Activated CD4-positive, alpha-beta memory T cell treated with anti-CD3 and anti-CD28 coated beads for 36 hours (primary cell): Measurements from ENCODE around the gene METAP1. TPM values are rescaled to one million over a fixed set of nuclear protein-coding genes. Genes with fewer than 3 reads are reported as not detected.
"Not testable (repeated sequence)": the region's sequence is repeated elsewhere in the genome, so short reads cannot be mapped to it uniquely, and the experiment has no call there.

Experiments used
- CTCF ChIA-PET: fragments of 350-600 bp; sonication (Branson Sonifier 250); formaldehyde crosslinking; loops from one replicate; lab custom pipeline; 2021; ENCODE audit warnings: antibody characterized with exemption, inconsistent platforms; lab: Charles Lee
- POLR2A ChIA-PET: fragments of 350-600 bp; sonication (Branson Sonifier 250); formaldehyde crosslinking; loops from one replicate; lab custom pipeline; 2021; ENCODE audit warnings: antibody characterized with exemption; lab: Charles Lee
- DNase-seq: peaks from one replicate; pipeline ENCODE4 v3.0.0-alpha.2; 2020
- H3K27ac Mint-ChIP-seq: one replicate; pipeline ENCODE4 v1.8.0; 2021; ENCODE audit warnings: mixed read lengths
- H3K27me3 Mint-ChIP-seq: one replicate; pipeline ENCODE4 v1.8.0; 2021; ENCODE audit warnings: mixed read lengths
- H3K36me3 Mint-ChIP-seq: one replicate; pipeline ENCODE4 v1.8.0; 2021; ENCODE audit warnings: mixed read lengths
- H3K4me1 Mint-ChIP-seq: one replicate; pipeline ENCODE4 v1.8.0; 2021; ENCODE audit warnings: low read depth, mixed read lengths
- H3K4me3 Mint-ChIP-seq: one replicate; pipeline ENCODE4 v1.8.0; 2021; ENCODE audit warnings: mild to moderate bottlenecking, mixed read lengths
- H3K9me3 Mint-ChIP-seq: one replicate; pipeline ENCODE4 v1.8.0; 2021; ENCODE audit warnings: mixed read lengths
- intact Hi-C: fragments of 100-400 bp; cut with micrococcal nuclease; formaldehyde crosslinking; loops from one replicate; pipeline ENCODE4 v1.15.1; 2023
- total RNA-seq, 2 experiments: library from RNA; stranded (reverse); gene quantifications; one replicate each; pipeline ENCODE4 v1.2.3, GENCODE V29; 2021

METAP1 gene
- total RNA-seq, 2 experiments from 2014 or later, result 60.7 to 61.1 TPM

- CTCF ChIA-PET, result no interaction called here
- Mint-ChIP-seq H3K36me3 (no peaks in the 10 kb centered on the region), H3K9me3 (no peaks in the 10 kb centered on the region), H3K27ac (no peak overlapping the region), H3K27me3 (peaks cover 4% of the 10 kb centered on the region), H3K4me3 (no peak overlapping the region), H3K4me1 (no peaks in the 10 kb centered on the region)
- no peak for DNase-seq
- intact Hi-C loops, result no loop called here
- POLR2A ChIA-PET, result no interaction called here
Measured at GRCh38 chr4:98969878-98970785, 25.4 kb upstream of the METAP1 start.

- H3K27ac Mint-ChIP-seq, result no peak overlapping the region
- no peak for DNase-seq
- H3K4me3 Mint-ChIP-seq, result no peak overlapping the region
- no peaks in the 10 kb centered on the region for H3K4me1 Mint-ChIP-seq
- POLR2A ChIA-PET, result no interaction called here
- H3K27me3 Mint-ChIP-seq, result peaks cover 6% of the 10 kb centered on the region
- CTCF ChIA-PET, result interaction anchor here (1.1 kb wide), 1 partner anchor 18 kb away, joined by 3 read pairs; the partner anchor contains the start of gene METAP1
- H3K9me3 Mint-ChIP-seq, result no peaks in the 10 kb centered on the region
- H3K36me3 Mint-ChIP-seq, result no peaks in the 10 kb centered on the region
- intact Hi-C loops, result no loop called here
Measured at GRCh38 chr4:98976716-98977115, 18.8 kb upstream of the METAP1 start.

DNA sequence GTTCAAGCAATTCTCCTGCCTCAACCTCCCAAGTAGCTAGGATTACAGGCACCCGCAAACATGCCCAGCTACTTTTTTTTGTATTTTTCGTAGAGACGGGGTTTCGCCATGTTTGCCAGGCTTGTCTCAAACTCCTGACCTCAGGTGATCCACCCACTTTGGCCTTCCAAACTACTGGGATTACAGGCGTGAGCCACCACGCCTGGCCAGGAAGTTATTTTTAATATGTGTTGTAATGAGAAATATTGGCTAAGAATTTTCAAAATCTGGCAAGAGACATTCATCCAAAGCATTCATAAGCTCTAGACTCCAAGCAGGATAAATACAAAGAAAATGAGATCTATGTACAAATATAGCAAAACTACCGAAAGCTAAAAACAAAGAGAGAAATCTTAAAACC, 18.0 kb upstream of the METAP1 start:
- no peak overlapping the region for H3K4me3 Mint-ChIP-seq
- no peak overlapping the region for H3K27ac Mint-ChIP-seq
- intact Hi-C loops, result no loop called here
- DNase-seq, result no peak
- no peaks in the 10 kb centered on the region for H3K9me3 Mint-ChIP-seq
- POLR2A ChIA-PET, result no interaction called here
- CTCF ChIA-PET, result no interaction called here
- H3K4me1 Mint-ChIP-seq, result no peaks in the 10 kb centered on the region
- H3K27me3 Mint-ChIP-seq, result peaks cover 6% of the 10 kb centered on the region
- no peaks in the 10 kb centered on the region for H3K36me3 Mint-ChIP-seq

GRCh38 chr4:98987720-98988119, 7.8 kb upstream of the METAP1 start:
- H3K4me3 Mint-ChIP-seq, result no peak overlapping the region
- no peak for DNase-seq
- H3K9me3 Mint-ChIP-seq, result peaks cover 4% of the 10 kb centered on the region
- POLR2A ChIA-PET, result no interaction called here
- CTCF ChIA-PET, result interaction anchor here (1.3 kb wide), 1 partner anchor 520 kb away, joined by 3 read pairs; no protein-coding TSS in a partner anchor
- no peak overlapping the region for H3K27ac Mint-ChIP-seq
- peaks cover 6% of the 10 kb centered on the region for H3K27me3 Mint-ChIP-seq
- H3K36me3 Mint-ChIP-seq, result no peaks in the 10 kb centered on the region
- H3K4me1 Mint-ChIP-seq, result no peaks in the 10 kb centered on the region
- intact Hi-C loops, result no loop called here

DNA sequence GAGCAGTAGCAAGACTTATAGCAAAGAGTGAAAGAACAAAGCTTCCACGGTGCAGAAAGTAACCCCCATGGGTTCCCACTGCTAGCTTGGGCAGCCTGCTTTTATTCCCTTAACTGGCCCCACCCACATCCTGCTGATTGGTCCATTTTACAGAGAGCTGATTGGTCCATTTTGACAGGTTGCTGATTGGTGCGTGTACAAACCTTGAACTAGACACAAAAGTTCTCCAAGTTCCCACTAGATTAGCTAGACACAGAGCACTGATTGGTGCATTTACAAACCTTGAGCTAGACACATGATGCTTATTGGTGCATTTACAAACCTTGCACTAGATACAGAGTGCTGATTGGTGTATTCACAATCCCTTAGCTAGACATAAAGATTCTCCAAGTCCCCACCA, 2.7 kb upstream of the METAP1 start:
- CTCF ChIA-PET, result interaction anchor here (0.6 to 1.6 kb wide), 5 partner anchors 63 to 525 kb away, joined by 3 to 6 read pairs (median 3); no protein-coding TSS in a partner anchor
- H3K9me3 Mint-ChIP-seq, POLR2A ChIA-PET, H3K36me3 Mint-ChIP-seq, DNase-seq, H3K4me3 Mint-ChIP-seq, H3K27ac Mint-ChIP-seq, H3K27me3 Mint-ChIP-seq: not testable (repeated sequence)
- peaks cover 21% of the 10 kb centered on the region for H3K4me1 Mint-ChIP-seq
- intact Hi-C loops, result loop anchor here (10.0 kb wide), 1 partner anchor 822 kb away; the partner anchor contains the start of gene DAPP1

GRCh38 chr4:98993419-98994071, 2.0 kb upstream of the METAP1 start:
- Mint-ChIP-seq H3K36me3 (no peaks in the 10 kb centered on the region), H3K27me3 (no peaks in the 10 kb centered on the region), H3K9me3 (no peaks in the 10 kb centered on the region), H3K4me3 (no peak overlapping the region), H3K27ac (no peak overlapping the region), H3K4me1 (peaks cover 26% of the 10 kb centered on the region)
- DNase-seq, result no peak
- ChIA-PET POLR2A (interaction anchor here (1.5 kb wide), 1 partner anchor 9 kb away, joined by 3 read pairs; no protein-coding TSS in a partner anchor), CTCF (interaction anchor here (0.6 to 4.9 kb wide), 12 partner anchors 39 to 526 kb away, joined by 3 to 216 read pairs (median 5); partner anchors contain the start of gene EIF4E)
- intact Hi-C loops, result loop anchor here (2.0 to 10.0 kb wide), 4 partner anchors 55 to 851 kb away; partner anchors contain the start of genes DAPP1 and STPG2

DNA sequence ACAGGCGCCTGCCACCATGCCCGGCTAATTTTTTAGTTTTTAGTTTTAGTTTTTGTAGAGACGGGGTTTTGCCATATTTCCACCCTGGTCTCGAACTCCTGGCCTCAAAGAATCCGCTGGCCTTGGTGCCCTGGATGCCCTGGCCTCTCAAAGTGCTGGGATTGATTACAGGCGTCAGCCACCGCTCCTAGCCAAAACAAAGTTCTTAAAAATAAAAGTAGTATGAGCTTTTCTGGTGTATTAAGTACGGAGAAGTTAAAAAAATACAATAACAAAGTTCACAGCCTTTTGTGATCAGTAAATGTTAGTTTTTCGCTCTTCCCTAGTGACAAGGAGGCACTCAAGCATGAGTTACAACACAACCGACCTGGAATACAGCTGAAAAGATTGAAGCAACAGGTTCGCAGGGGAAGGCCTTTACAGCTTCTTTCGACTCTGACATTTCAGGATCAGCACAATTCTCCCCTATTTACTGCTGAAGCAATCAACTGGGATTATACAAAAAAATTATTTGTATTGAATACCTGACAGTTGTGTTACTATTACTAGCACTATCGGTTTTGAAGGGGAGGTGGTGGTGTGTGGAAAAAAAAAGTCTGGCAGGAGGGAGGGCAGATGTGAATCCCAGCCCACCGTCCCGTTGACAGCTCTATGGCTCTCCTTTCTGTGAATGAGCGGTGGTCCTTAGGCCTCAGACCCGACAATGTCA, 893 bp upstream of the METAP1 start:
- H3K27me3 Mint-ChIP-seq, result no peaks in the 10 kb centered on the region
- intact Hi-C loops, result loop anchor here (1.0 to 10.0 kb wide), 14 partner anchors 56 to 958 kb away; partner anchors contain the start of genes ADH5, DAPP1, EIF4E and H2AZ1
- peak overlapping the region; percentile 88 for H3K4me3 Mint-ChIP-seq
- ChIA-PET CTCF (interaction anchor here (0.5 to 4.9 kb wide), 41 partner anchors 10 to 956 kb away, joined by 3 to 216 read pairs (median 4); partner anchors contain the start of genes ADH5, EIF4E, RAP1GDS1 and STPG2), POLR2A (interaction anchor here (0.5 to 4.0 kb wide), 14 partner anchors 10 to 853 kb away, joined by 3 to 53 read pairs (median 5); partner anchors contain the start of genes ADH5, EIF4E, RAP1GDS1 and TSPAN5)
- peak overlapping the region; percentile 96 for H3K27ac Mint-ChIP-seq
- H3K9me3 Mint-ChIP-seq, result no peaks in the 10 kb centered on the region
- no peaks in the 10 kb centered on the region for H3K36me3 Mint-ChIP-seq
- DNase-seq, result no peak
- H3K4me1 Mint-ChIP-seq, result peaks cover 30% of the 10 kb centered on the region

DNA sequence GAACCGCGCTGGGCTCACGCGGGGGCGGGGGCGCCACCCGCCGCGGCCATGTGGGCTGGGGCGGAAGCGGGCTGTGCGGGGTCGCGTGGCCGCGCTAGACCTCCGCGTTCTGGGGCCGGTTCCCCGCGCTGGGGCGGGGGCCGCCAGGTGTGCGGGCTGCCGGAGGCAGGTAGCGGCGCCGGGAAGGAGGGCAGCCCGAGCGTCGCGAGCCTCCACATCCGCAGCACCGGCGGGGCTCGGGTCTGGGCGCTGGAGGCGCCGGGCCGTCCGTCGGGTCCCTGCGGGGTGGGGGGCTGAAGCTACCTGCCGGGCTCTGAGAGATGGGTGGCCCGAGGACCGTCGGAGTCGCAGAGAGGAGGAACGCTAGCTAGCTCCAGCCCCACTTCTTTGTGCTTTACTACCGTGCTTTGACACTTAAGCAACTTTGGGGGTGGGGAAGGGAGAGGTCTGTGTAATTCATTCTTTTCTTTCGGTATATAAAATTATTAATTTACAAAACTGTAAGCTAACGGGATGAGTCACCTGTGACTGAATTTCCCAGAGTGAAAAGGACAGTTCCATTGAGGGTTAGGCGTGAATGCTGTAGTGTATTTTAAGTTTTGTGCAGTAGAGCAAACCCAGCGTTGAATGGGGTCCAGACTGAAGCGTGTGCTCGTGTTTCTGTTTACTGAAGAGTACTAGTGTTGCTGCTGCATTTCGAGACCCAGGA, 689 bp downstream of the METAP1 start:
- ChIA-PET POLR2A (interaction anchor here (1.0 to 4.0 kb wide), 6 partner anchors 29 to 92 kb away, joined by 5 to 53 read pairs (median 20); partner anchors contain the start of genes ADH5 and EIF4E), CTCF (interaction anchor here (1.0 to 4.9 kb wide), 16 partner anchors 8 to 955 kb away, joined by 3 to 216 read pairs (median 8); partner anchors contain the start of genes ADH5 and EIF4E)
- no peaks in the 10 kb centered on the region for H3K9me3 Mint-ChIP-seq
- peak overlapping the region; percentile 58 for H3K27ac Mint-ChIP-seq
- no peaks in the 10 kb centered on the region for H3K27me3 Mint-ChIP-seq
- peak overlapping the region; percentile 80 for H3K4me3 Mint-ChIP-seq
- intact Hi-C loops, result loop anchor here (1.0 to 10.0 kb wide), 4 partner anchors 29 to 956 kb away; partner anchors contain the start of genes DAPP1 and H2AZ1
- H3K4me1 Mint-ChIP-seq, result peaks cover 37% of the 10 kb centered on the region
- DNase-seq, result peak; percentile 20
- H3K36me3 Mint-ChIP-seq, result no peaks in the 10 kb centered on the region

- H3K9me3 Mint-ChIP-seq, result no peaks in the 10 kb centered on the region
- no peaks in the 10 kb centered on the region for H3K36me3 Mint-ChIP-seq
- H3K27me3 Mint-ChIP-seq, result no peaks in the 10 kb centered on the region
- DNase-seq, result no peak
- intact Hi-C loops, result loop anchor here (1.0 to 10.0 kb wide), 4 partner anchors 29 to 956 kb away; partner anchors contain the start of genes DAPP1 and H2AZ1
- POLR2A ChIA-PET, result interaction anchor here (1.0 to 4.0 kb wide), 5 partner anchors 56 to 92 kb away, joined by 5 to 53 read pairs (median 25); partner anchors contain the start of genes ADH5 and EIF4E
- CTCF ChIA-PET, result interaction anchor here (1.6 to 4.9 kb wide), 6 partner anchors 33 to 466 kb away, joined by 5 to 216 read pairs (median 13); no protein-coding TSS in a partner anchor
- H3K27ac Mint-ChIP-seq, result peak overlapping the region; percentile 58
- peaks cover 39% of the 10 kb centered on the region for H3K4me1 Mint-ChIP-seq
- peak overlapping the region; percentile 80 for H3K4me3 Mint-ChIP-seq
Measured at GRCh38 chr4:98996765-98997068, 1.2 kb downstream of the METAP1 start.

DNA sequence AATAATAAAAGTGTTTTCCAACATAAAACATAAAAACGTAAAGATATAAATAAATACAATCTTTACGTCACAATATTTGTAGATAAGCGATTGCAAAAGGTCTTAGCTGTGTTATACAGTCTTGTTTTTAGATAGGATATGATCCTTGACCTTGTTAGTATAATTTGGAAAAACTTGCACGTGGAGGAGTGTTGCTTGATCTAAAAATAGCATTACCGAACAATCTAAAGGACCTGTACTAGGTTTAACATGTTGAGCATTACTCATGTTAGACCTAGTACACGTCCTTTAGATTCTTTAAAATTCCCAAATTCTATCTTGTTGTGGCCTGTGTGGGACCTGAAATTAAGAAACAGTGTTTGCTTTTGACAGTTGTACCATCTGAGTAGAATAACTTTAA, 1.6 kb downstream of the METAP1 start:
- CTCF ChIA-PET, result interaction anchor here (3.2 to 4.9 kb wide), 3 partner anchors 53 to 407 kb away, joined by 16 to 216 read pairs (median 21); no protein-coding TSS in a partner anchor
- Mint-ChIP-seq H3K9me3 (no peaks in the 10 kb centered on the region), H3K4me3 (peak overlapping the region; percentile 17), H3K4me1 (peaks cover 42% of the 10 kb centered on the region), H3K27ac (no peak overlapping the region), H3K27me3 (no peaks in the 10 kb centered on the region), H3K36me3 (no peaks in the 10 kb centered on the region)
- POLR2A ChIA-PET, result interaction anchor here (4.0 kb wide), 1 partner anchor 59 kb away, joined by 34 read pairs; no protein-coding TSS in a partner anchor
- intact Hi-C loops, result loop anchor here (5.0 to 10.0 kb wide), 3 partner anchors 550 to 955 kb away; partner anchors contain the start of genes DAPP1 and H2AZ1
- DNase-seq, result no peak
